GM12801 (cell line): ENCODE data around the gene RASGRF1.

Experiments
- TF ChIP-seq, protein P1 (sequence below): IDR thresholded peaks from one replicate; pipeline ENCODE4 v1.5.1; 2011; ENCODE audit warnings: control low read depth; ENCODE audit not compliant: insufficient read length; ENCODE audit errors: extremely low read depth

The RASGRF1 gene

DNA sequence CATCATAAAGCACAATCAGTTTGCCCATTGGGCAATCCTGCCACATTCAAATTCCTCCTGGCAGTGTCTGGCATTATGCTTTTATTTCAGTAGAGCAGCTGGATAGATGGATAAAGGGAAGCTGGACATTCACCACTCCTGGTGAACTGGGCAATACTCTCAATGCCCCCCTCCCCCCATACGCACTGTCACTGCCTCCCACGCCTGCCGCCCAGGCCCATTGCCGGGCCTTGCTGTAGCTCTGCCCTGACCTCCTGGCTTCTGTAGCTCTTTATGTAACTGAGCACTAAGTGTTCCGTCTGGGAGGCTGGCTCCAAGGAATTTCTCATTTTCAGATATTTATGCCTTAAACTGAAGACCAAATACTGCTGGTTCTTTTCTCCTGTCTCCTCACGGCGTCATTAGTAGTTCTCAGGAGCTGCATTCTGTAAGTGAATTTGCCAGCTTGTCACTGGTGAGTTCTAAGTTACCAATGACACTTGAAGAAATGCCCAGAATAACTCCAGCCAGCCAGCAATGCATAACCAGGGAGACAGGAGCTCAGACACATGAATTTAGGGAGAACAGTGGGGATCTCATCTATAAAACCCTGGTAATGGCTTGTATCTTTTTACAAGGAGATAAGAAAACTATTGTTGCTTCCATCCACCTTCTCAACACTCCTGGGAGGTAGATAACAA lies 25.5 kb upstream of the RASGRF1 start:
- TF ChIP-seq, protein P1, sequence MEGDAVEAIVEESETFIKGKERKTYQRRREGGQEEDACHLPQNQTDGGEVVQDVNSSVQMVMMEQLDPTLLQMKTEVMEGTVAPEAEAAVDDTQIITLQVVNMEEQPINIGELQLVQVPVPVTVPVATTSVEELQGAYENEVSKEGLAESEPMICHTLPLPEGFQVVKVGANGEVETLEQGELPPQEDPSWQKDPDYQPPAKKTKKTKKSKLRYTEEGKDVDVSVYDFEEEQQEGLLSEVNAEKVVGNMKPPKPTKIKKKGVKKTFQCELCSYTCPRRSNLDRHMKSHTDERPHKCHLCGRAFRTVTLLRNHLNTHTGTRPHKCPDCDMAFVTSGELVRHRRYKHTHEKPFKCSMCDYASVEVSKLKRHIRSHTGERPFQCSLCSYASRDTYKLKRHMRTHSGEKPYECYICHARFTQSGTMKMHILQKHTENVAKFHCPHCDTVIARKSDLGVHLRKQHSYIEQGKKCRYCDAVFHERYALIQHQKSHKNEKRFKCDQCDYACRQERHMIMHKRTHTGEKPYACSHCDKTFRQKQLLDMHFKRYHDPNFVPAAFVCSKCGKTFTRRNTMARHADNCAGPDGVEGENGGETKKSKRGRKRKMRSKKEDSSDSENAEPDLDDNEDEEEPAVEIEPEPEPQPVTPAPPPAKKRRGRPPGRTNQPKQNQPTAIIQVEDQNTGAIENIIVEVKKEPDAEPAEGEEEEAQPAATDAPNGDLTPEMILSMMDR, result no peak

DNA sequence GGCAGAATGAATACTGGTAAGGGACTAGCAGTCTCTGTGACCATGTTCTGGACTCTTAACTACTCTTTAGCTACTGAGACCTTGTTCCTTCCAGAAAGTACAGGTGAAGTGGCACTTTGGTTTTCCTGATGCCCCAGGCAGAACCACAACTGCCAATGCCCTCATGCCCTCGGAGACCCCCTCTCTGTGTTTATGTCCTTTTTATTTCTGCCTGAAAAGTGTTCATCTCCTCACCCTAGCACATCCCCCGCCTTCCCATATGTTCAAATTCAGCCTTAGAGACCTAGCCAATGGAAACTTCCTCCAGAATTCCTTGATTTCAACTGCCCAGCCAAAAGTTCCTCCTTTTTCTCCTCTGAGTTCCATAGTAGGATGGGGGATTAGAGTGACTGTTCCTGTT lies 23.3 kb upstream of the RASGRF1 start:
- TF ChIP-seq, protein P1, result no peak

DNA sequence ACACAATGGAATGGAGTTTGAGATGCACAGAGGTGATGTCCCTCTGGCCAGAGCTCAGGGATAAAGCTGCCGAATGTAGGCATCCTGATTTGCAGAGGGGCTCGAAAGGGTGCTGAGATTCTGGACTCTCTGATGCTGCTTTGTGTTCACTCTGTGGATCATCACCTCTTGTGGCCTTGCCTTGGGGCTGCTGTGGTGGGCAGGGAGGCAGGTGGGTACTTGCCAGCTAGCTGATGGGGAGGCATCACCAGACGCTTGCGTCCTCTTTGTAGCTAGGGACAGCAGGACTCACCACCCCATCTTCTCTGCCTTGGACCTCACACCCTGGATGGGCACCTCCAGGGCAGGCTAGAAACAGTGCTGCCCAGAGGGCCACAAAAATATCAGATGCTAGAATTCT lies 14.6 kb upstream of the RASGRF1 start:
- TF ChIP-seq, protein P1, result no peak

DNA sequence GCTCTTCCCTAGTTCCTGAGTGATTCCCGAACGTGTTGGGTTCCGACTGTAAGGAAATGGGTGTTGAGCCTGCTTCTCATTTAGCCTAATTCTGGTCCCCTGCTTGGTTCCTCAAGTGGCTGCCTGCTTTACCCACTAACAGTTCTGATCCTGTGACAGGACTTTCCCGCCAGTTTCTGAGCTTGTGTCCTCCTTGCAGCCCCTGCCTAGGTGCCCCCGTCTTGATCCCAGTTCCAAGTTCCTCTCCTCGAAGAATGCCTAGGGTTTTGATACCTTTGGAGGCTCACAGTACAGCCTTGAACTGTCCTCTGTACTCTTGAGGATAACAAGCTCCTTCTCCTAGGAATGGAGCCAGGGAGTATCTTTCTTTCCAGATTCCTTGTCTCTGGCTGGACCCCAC lies 12.0 kb upstream of the RASGRF1 start:
- TF ChIP-seq, protein P1, result no peak

DNA sequence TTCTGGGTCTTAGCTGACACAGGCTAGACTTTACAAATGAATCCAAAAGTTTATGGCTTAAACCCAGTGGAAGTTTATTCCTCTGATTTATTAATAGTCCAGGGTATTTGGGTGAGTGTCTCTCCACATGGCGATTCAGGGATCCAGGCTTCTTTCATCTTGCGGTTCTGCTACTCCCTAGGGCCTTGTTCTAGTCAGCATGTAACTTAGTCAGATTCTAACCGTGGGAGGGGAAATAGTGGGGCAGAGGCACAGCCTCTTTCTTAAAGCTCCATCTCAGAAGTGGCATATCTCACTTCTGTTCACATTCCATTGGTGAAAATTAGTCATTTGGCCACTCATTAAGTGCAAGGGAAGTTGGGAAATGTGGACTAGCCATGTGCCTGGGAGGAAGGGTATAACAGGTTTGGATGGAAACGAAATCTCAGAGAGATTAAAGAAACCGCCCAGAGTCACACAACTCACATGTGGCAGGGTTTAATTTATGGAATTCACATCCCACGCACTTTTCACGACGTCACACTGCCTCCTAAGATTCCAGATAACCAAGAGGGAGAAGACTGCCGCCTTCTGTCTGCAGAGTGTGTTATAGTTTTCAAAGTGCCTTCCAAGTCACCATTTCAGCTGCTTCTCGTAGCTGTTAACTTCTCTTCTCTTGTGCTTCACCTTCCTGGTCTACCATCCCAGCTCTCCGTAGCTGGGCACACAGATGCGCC lies 11.4 kb upstream of the RASGRF1 start:
- TF ChIP-seq, protein P1, result no peak

DNA sequence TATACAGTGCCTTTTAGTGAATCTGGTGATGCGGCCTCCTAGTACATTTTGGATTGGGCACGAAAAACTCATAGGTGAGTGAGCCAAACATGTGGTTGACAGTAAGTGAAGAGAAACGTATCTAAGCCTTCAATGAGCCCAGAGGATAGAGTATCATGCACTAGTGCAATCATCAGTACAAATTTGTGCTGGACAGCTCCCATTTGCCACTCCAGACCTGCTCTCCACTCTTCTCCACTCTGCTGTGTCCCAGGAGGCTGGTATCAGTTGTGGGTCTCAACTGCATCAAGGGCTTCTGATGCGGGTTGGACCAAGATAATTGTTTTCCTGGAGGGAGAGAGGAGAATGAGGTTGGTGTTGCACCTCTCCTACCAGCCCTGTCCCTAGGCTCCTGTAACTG lies 9.1 kb upstream of the RASGRF1 start:
- TF ChIP-seq, protein P1, result no peak

DNA sequence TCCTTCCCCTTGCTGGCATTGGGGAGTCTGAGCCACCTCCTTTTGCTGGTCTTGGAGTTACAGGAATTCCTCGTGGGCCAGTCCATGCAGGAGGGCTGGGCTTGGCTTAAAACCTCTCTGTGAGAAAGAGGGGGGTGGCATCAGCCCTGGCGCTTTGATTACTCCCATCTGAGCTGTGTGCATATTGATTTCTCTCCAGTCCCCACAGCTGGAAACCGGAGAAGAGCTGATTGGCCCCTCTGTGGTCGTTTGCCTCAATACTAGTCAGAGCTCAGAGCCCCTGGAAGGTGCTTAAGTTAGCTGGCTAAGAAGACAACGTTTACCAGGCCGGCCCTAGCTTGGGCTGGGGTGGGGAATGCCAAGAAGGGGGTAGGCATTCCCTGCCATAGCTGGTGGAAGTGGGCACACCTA lies 4.0 kb upstream of the RASGRF1 start:
- TF ChIP-seq, protein P1, result no peak
